Smooth muscle cell (in vitro differentiated cells): Measurements from ENCODE around the gene FBXW2. TPM values are rescaled to one million over a fixed set of nuclear protein-coding genes. Genes with fewer than 3 reads are reported as not detected.

Experiments used
- DNase-seq: peaks from one replicate; lab custom pipeline; 2025; ENCODE audit not compliant: unreplicated experiment; lab: John Stamatoyannopoulos, UW
- H2AFZ ChIP-seq: fragments of 200-600 bp; sonication (generic); 2 replicates; pipeline ENCODE4 v1.6.0; 2016; ENCODE audit warnings: antibody characterized with exemption, low read depth, mild to moderate bottlenecking
- H3F3A ChIP-seq: fragments of 200-600 bp; sonication (generic); 2 replicates; pipeline ENCODE4 v1.6.0; 2017; ENCODE audit warnings: antibody characterized with exemption, low read depth
- H3K27ac ChIP-seq: fragments of 200-600 bp; sonication (generic); 2 replicates; pipeline ENCODE4 v1.5.1; 2016; ENCODE audit warnings: low read depth, mild to moderate bottlenecking
- H3K27me3 ChIP-seq: fragments of 200-600 bp; sonication (generic); 2 replicates; pipeline ENCODE4 v1.6.1; 2016; ENCODE audit warnings: low read depth, mild to moderate bottlenecking
- H3K36me3 ChIP-seq: fragments of 200-600 bp; sonication (generic); 2 replicates; pipeline ENCODE4 v1.5.1; 2016; ENCODE audit warnings: low read depth
- H3K4me1 ChIP-seq: fragments of 200-600 bp; sonication (generic); 2 replicates; pipeline ENCODE4 v1.5.1; 2016; ENCODE audit warnings: low read depth
- H3K4me2 ChIP-seq: fragments of 200-600 bp; sonication (generic); 2 replicates; pipeline ENCODE4 v1.6.0; 2016; ENCODE audit warnings: mild to moderate bottlenecking
- H3K4me3 ChIP-seq: fragments of 200-600 bp; sonication (generic); 2 replicates; pipeline ENCODE4 v1.5.1; 2016; ENCODE audit warnings: mild to moderate bottlenecking
- H3K79me2 ChIP-seq: fragments of 200-600 bp; sonication (generic); 2 replicates; pipeline ENCODE4 v1.6.0; 2016; ENCODE audit warnings: low read depth, mild to moderate bottlenecking
- H3K9ac ChIP-seq: fragments of 200-600 bp; sonication (generic); 2 replicates; pipeline ENCODE4 v1.6.0; 2016; ENCODE audit warnings: low read depth
- H3K9me3 ChIP-seq: fragments of 200-600 bp; sonication (generic); replicated peaks from 2 replicates; pipeline ENCODE4 v1.5.1; 2016; ENCODE audit warnings: low read depth
- H4K20me1 ChIP-seq: fragments of 200-600 bp; sonication (generic); 2 replicates; pipeline ENCODE4 v1.6.0; 2016; ENCODE audit warnings: low read depth
- CTCF ChIP-seq: fragments of 200-600 bp; sonication (generic); IDR thresholded peaks from 2 replicates; pipeline ENCODE4 v1.5.1; 2017; ENCODE audit warnings: borderline replicate concordance, mild to moderate bottlenecking, antibody characterized with exemption; ENCODE audit not compliant: insufficient read depth, poor library complexity, severe bottlenecking
- WGBS: methylation state at CpG from one replicate; pipeline ENCODE4 v1.1.7; 2016; ENCODE audit warnings: low lambda C conversion rate; 5-methylcytosine and 5-hydroxymethylcytosine counted together
- polyA plus RNA-seq: library from polyadenylated mRNA; unstranded; fragments of >200 nt; fragmentation: Nextera tagmentation; extraction: Ambion mirVana; gene quantifications from 2 replicates; pipeline ENCODE4 v1.2.1, GENCODE V29; 2016
- total RNA-seq: library from RNA; depleted of rRNA; stranded (reverse); fragments of >200 nt; gene quantifications from 2 replicates; pipeline ENCODE4 v1.2.3, GENCODE V29; 2014

The FBXW2 gene
- total and polyA plus RNA-seq, 2 experiments from 2014 or later: 22.1 to 35.4 TPM

GRCh38 chr9:120781236-120781635 lies 12.0 kb downstream of the FBXW2 start:
- no peak overlapping the region for H3K27ac ChIP-seq
- peaks cover 3% of the 10 kb centered on the region for H3K36me3 ChIP-seq
- H3K9ac ChIP-seq: no peak overlapping the region
- H3K4me3 ChIP-seq: no peak overlapping the region
- peaks cover 56% of the 10 kb centered on the region for H4K20me1 ChIP-seq
- no peak for TF ChIP-seq CTCF
- H3K79me2 ChIP-seq: peaks cover 59% of the 10 kb centered on the region
- no peak overlapping the region for H3K4me2 ChIP-seq
- H3K9me3 ChIP-seq: no peaks in the 10 kb centered on the region
- 97% methylated on average over 2 of the region's 2 CpGs for WGBS
- H3K4me1 ChIP-seq: no peaks in the 10 kb centered on the region
- H3F3A ChIP-seq: no peaks in the 10 kb centered on the region
- no peak for DNase-seq
- no peaks in the 10 kb centered on the region for H3K27me3 ChIP-seq
- H2AFZ ChIP-seq: no peak overlapping the region

- Histone ChIP-seq H3K9ac (no peak overlapping the region), H3K27me3 (no peaks in the 10 kb centered on the region), H3K4me1 (no peaks in the 10 kb centered on the region), H3K4me2 (no peak overlapping the region), H3K79me2 (peaks cover 52% of the 10 kb centered on the region), H3K4me3 (no peak overlapping the region), H3K9me3 (no peaks in the 10 kb centered on the region), H2AFZ (no peak overlapping the region), H3K27ac (no peak overlapping the region), H4K20me1 (peaks cover 52% of the 10 kb centered on the region), H3K36me3 (peaks cover 3% of the 10 kb centered on the region), H3F3A (no peaks in the 10 kb centered on the region)
- no peak for TF ChIP-seq CTCF
- WGBS: 97% methylated on average over 3 of the region's 3 CpGs
- DNase-seq: no peak
These were observed 12.8 kb downstream of the FBXW2 start for GRCh38 chr9:120780367-120780766.

- Histone ChIP-seq H3K4me2 (no peak overlapping the region), H4K20me1 (peaks cover 42% of the 10 kb centered on the region), H3K27ac (no peak overlapping the region), H3K9me3 (no peaks in the 10 kb centered on the region), H2AFZ (no peak overlapping the region), H3F3A (no peaks in the 10 kb centered on the region), H3K79me2 (peaks cover 44% of the 10 kb centered on the region), H3K4me1 (no peaks in the 10 kb centered on the region), H3K4me3 (no peak overlapping the region), H3K27me3 (no peaks in the 10 kb centered on the region), H3K9ac (no peak overlapping the region), H3K36me3 (peaks cover 3% of the 10 kb centered on the region)
- TF ChIP-seq CTCF: no peak
- no peak for DNase-seq
These were observed 14.0 kb downstream of the FBXW2 start for GRCh38 chr9:120779227-120779626.

GRCh38 chr9:120778758-120779157 lies 14.5 kb downstream of the FBXW2 start:
- Histone ChIP-seq H3K4me1 (no peaks in the 10 kb centered on the region), H3K27ac (no peak overlapping the region), H3K36me3 (peaks cover 3% of the 10 kb centered on the region), H4K20me1 (peaks cover 38% of the 10 kb centered on the region), H3F3A (no peaks in the 10 kb centered on the region), H2AFZ (no peak overlapping the region), H3K27me3 (no peaks in the 10 kb centered on the region), H3K4me2 (no peak overlapping the region), H3K4me3 (no peak overlapping the region), H3K9me3 (no peaks in the 10 kb centered on the region), H3K9ac (no peak overlapping the region), H3K79me2 (peaks cover 39% of the 10 kb centered on the region)
- no peak for DNase-seq
- WGBS: 82% methylated on average over 2 of the region's 2 CpGs
- TF ChIP-seq CTCF: no peak
